GM12878 (cell line): ENCODE measurements around the gene DDR2. TPM values are rescaled to one million over a fixed set of nuclear protein-coding genes. Genes with fewer than 3 reads are reported as not detected.

Experiments used
- BCL3 ChIP-seq: IDR thresholded peaks from 2 replicates; pipeline ENCODE4 v1.6.1; 2011; ENCODE audit warnings: borderline replicate concordance, low read depth, mild to moderate bottlenecking, moderate library complexity, low read length; ENCODE audit not compliant: insufficient read depth, poor library complexity, severe bottlenecking
- CBFB ChIP-seq: IDR thresholded peaks from 2 replicates; pipeline ENCODE4 v1.6.1; 2016; ENCODE audit warnings: antibody characterized with exemption, low read depth
- CHD4 ChIP-seq: fragments of 200-600 bp; sonication (generic); IDR thresholded peaks from 2 replicates; pipeline ENCODE4 v1.6.1; 2016; ENCODE audit warnings: mild to moderate bottlenecking
- CREM ChIP-seq: IDR thresholded peaks from 2 replicates; pipeline ENCODE4 v1.6.1; 2014; ENCODE audit warnings: antibody characterized with exemption, low read depth
- E2F8 ChIP-seq: fragments of 450-650 bp; IDR thresholded peaks from 2 replicates; pipeline ENCODE4 v1.6.1; 2018; ENCODE audit warnings: mild to moderate bottlenecking, low read depth, moderate library complexity; ENCODE audit not compliant: partially characterized antibody
- EGR1 ChIP-seq, 2 experiments: IDR thresholded peaks; 1 replicate in 1 of 2; 2 replicates in 1 of 2; pipeline ENCODE4 v1.6.1; 2011 to 2012; ENCODE audit warnings: low read depth in 2 of 2, low read length in 2 of 2, borderline replicate concordance in 1 of 2, mild to moderate bottlenecking in 1 of 2, moderate library complexity in 1 of 2
- ESRRA ChIP-seq: IDR thresholded peaks from 2 replicates; pipeline ENCODE4 v1.6.1; 2012; ENCODE audit warnings: mild to moderate bottlenecking, low read length, improper control_type of control experiment
- FOXM1 ChIP-seq: IDR thresholded peaks from 2 replicates; pipeline ENCODE4 v1.6.1; 2012; ENCODE audit warnings: low read depth, mild to moderate bottlenecking, inconsistent platforms, low read length, moderate library complexity
- HSF1 ChIP-seq: fragments of 150-350 bp; IDR thresholded peaks from 2 replicates; pipeline ENCODE4 v1.6.1; 2014; ENCODE audit warnings: mild to moderate bottlenecking, low read depth, low read length
- IRF4 ChIP-seq: IDR thresholded peaks from 2 replicates; pipeline ENCODE4 v1.6.1; 2011; ENCODE audit warnings: low read depth, low read length
- KAT2A ChIP-seq: conservative IDR thresholded peaks from 2 replicates; pipeline ENCODE4 v1.6.1; 2011; ENCODE audit warnings: low read depth, low read length; ENCODE audit not compliant: control insufficient read depth
- LARP7 ChIP-seq: fragments of 450-650 bp; IDR thresholded peaks from 2 replicates; pipeline ENCODE4 v1.6.1; 2017; ENCODE audit warnings: mild to moderate bottlenecking
- MLLT1 ChIP-seq: fragments of 450-650 bp; IDR thresholded peaks from 2 replicates; pipeline ENCODE4 v1.6.1; 2016; ENCODE audit warnings: mild to moderate bottlenecking
- NR2F1 ChIP-seq: fragments of 450-650 bp; conservative IDR thresholded peaks from 2 replicates; pipeline ENCODE4 v1.6.1; 2017; ENCODE audit warnings: mild to moderate bottlenecking
- PML ChIP-seq: IDR thresholded peaks from 2 replicates; pipeline ENCODE4 v1.6.1; 2012; ENCODE audit warnings: low read length, inconsistent platforms
- POLR2AphosphoS2 ChIP-seq: IDR thresholded peaks from 2 replicates; pipeline ENCODE4 v1.6.1; 2011; ENCODE audit warnings: low read depth, mild to moderate bottlenecking, low read length, improper control_type of control experiment, moderate library complexity
- RAD51 ChIP-seq: fragments of 450-650 bp; IDR thresholded peaks from 2 replicates; pipeline ENCODE4 v1.6.1; 2016; ENCODE audit warnings: moderate library complexity, mild to moderate bottlenecking, inconsistent platforms
- RUNX3 ChIP-seq: IDR thresholded peaks from 2 replicates; pipeline ENCODE4 v1.6.1; 2012; ENCODE audit warnings: low read length, inconsistent platforms
- SP1 ChIP-seq: IDR thresholded peaks from one replicate; pipeline ENCODE4 v1.6.1; 2011; ENCODE audit warnings: low read depth, low read length
- SREBF2 ChIP-seq: IDR thresholded peaks from 2 replicates; pipeline ENCODE4 v1.6.1; 2012; ENCODE audit warnings: mild to moderate bottlenecking, low read length
- STAT1 ChIP-seq: fragments of 450-650 bp; conservative IDR thresholded peaks from 2 replicates; pipeline ENCODE4 v1.6.1; 2014; ENCODE audit warnings: antibody characterized with exemption, mild to moderate bottlenecking
- WRNIP1 ChIP-seq: IDR thresholded peaks from 2 replicates; pipeline ENCODE4 v1.6.1; 2011; ENCODE audit warnings: low read depth, low read length, improper control_type of control experiment, borderline replicate concordance
- YBX1 ChIP-seq: fragments of 450-650 bp; IDR thresholded peaks from 2 replicates; pipeline ENCODE4 v1.6.1; 2016; ENCODE audit warnings: antibody characterized with exemption
- ZNF207 ChIP-seq: fragments of 450-650 bp; IDR thresholded peaks from 2 replicates; pipeline ENCODE4 v1.6.1; 2014; ENCODE audit warnings: antibody characterized with exemption, mild to moderate bottlenecking, borderline replicate concordance
- ZNF274 ChIP-seq: IDR thresholded peaks from one replicate; pipeline ENCODE4 v1.8.0; 2011; ENCODE audit not compliant: insufficient read length, insufficient read depth
- polyA plus RNA-seq, 11 experiments: library from polyadenylated mRNA; depleted of rRNA in 4 of 11; unstranded in 6 of 11; stranded (reverse) in 5 of 11; fragments of >200 nt; fragmentation: Nextera tagmentation in 4 of 11; fragmentation: Illumina TruSeq in 1 of 11; extraction: Ambion mirVana in 4 of 11; extraction: Trizol in 1 of 11; gene quantifications; 1 replicate in 1 of 11; 2 replicates in 10 of 11; pipeline versions ENCODE4 v1.2.1 to v1.2.3, GENCODE V29; 2011 to 2016; ENCODE audit warnings: inconsistent platforms in 2 of 11, missing spikeins in 2 of 11, low read depth in 1 of 11
- total RNA-seq, 4 experiments: library from RNA; depleted of rRNA in 3 of 4; stranded (reverse); fragments of >200 nt in 3 of 4; fragmentation: Illumina TruSeq in 1 of 4; extraction: Trizol in 1 of 4; gene quantifications; 2 replicates each; pipeline versions ENCODE4 v1.2.1 to v1.2.3, GENCODE V29; 2013 to 2021

Gene DDR2
- total and polyA plus RNA-seq, 10 of the 15 experiments (the other 5 are each of a cell fraction or from before 2014, with no cell fraction given): 1.9 to 8.8 (median 5.5) TPM

- TF ChIP-seq CREM (no peak), IRF4 (peak; percentile 52; the same call in 1 of the 2 replicates), PML (no peak), WRNIP1 (no peak), KAT2A (no peak), HSF1 (no peak), BCL3 (no peak), NR2F1 (no peak), RAD51 (no peak), MLLT1 (peak; percentile 72), YBX1 (no peak), LARP7 (no peak), SREBF2 (no peak), ZNF274 (no peak), POLR2AphosphoS2 (no peak), EGR1 (IDR thresholded peaks at IDR 0.05; ENCODE audit: borderline replicate concordance in 1 of 2, low read depth in 2 of 2, low read length in 2 of 2) (no peak), FOXM1 (no peak), CHD4 (no peak), STAT1 (no peak), CBFB (peak; percentile 19; the same call in 1 of the 2 replicates), SP1 (no peak), ZNF207 (no peak), RUNX3 (peak; percentile 89), ESRRA (no peak), E2F8 (no peak)
- TF ChIP-seq, all 136 proteins: peak for 17
Measured at GRCh38 chr1:162639718-162640117, 7.5 kb downstream of the DDR2 start (continued).
